GM12873 (cell line): ENCODE results near the gene SLC35E1.

Experiments
- CTCF ChIP-seq: IDR thresholded peaks from 2 replicates; pipeline ENCODE4 v1.5.1; 2012; ENCODE audit warnings: low read depth, mild to moderate bottlenecking, moderate library complexity, low read length, control low read depth; ENCODE audit not compliant: insufficient read depth; ENCODE audit errors: missing control alignments

The SLC35E1 gene

GRCh38 chr19:16530540-16531379 is 41.5 kb downstream of the SLC35E1 start:
- TF ChIP-seq CTCF: no peak

- TF ChIP-seq CTCF: no peak
These were observed 42.6 kb downstream of the SLC35E1 start for GRCh38 chr19:16529466-16530144.

- TF ChIP-seq CTCF: peak; percentile 75
These were observed 44.2 kb downstream of the SLC35E1 start for GRCh38 chr19:16527971-16528521.

- TF ChIP-seq CTCF: no peak
These were observed 44.8 kb downstream of the SLC35E1 start for GRCh38 chr19:16527334-16527935.

- no peak for TF ChIP-seq CTCF
These were observed 46.3 kb downstream of the SLC35E1 start for GRCh38 chr19:16525751-16526481.

- no peak for TF ChIP-seq CTCF
These were observed 47.1 kb downstream of the SLC35E1 start for GRCh38 chr19:16524991-16525734.
